Measurements from ENCODE around the gene TMEM135.
A peak's percentile ranks its signal among the peaks of the same experiment; 100 is the strongest.

The TMEM135 gene

GRCh38 chr11:87292598-87292997 is 254.9 kb downstream of the TMEM135 start:
- peak in 1 of 2 experiments; percentile 99 for DNase-seq (ENCODE audit: low spot score in 2 of 2)
- Histone ChIP-seq H3K9me3 (no peaks in the 10 kb centered on the region), H3K4me3 (no peak overlapping the region), H3K4me1 (peaks cover 51% of the 10 kb centered on the region), H3K36me3 (replicated peaks) (no peaks in the 10 kb centered on the region), H3K27me3 (ENCODE audit: low read depth) (no peaks in the 10 kb centered on the region)
- in situ Hi-C loops (cut with MboI; ENCODE audit: low sequenced_read_pairs): loop anchor here (5.0 kb wide), 1 partner anchor 350 kb away; no protein-coding TSS in a partner anchor

- Histone ChIP-seq H3K4me1 (peaks cover 51% of the 10 kb centered on the region), H3K4me3 (no peak overlapping the region), H3K9me3 (no peaks in the 10 kb centered on the region), H3K27me3 (ENCODE audit: low read depth) (no peaks in the 10 kb centered on the region), H3K36me3 (replicated peaks) (no peaks in the 10 kb centered on the region)
- in situ Hi-C loops (cut with MboI; ENCODE audit: low sequenced_read_pairs): no loop called here
- DNase-seq (ENCODE audit: low spot score in 2 of 2): peak in 1 of 2 experiments; percentile 61
Measured at GRCh38 chr11:87295237-87295636, 257.5 kb downstream of the TMEM135 start.

GRCh38 chr11:87296627-87297026 is 258.9 kb downstream of the TMEM135 start:
- H3K4me1 ChIP-seq: peaks cover 40% of the 10 kb centered on the region
- H3K4me3 ChIP-seq: no peak overlapping the region
- no peaks in the 10 kb centered on the region for H3K36me3 ChIP-seq (replicated peaks)
- H3K27me3 ChIP-seq (ENCODE audit: low read depth): no peaks in the 10 kb centered on the region
- no peaks in the 10 kb centered on the region for H3K9me3 ChIP-seq
- DNase-seq (ENCODE audit: low spot score in 2 of 2): no peak
- in situ Hi-C loops (cut with MboI; ENCODE audit: low sequenced_read_pairs): no loop called here

- H3K27me3 ChIP-seq (ENCODE audit: low read depth): no peaks in the 10 kb centered on the region
- no peaks in the 10 kb centered on the region for H3K36me3 ChIP-seq (replicated peaks)
- in situ Hi-C loops (cut with MboI; ENCODE audit: low sequenced_read_pairs): no loop called here
- no peak for DNase-seq (ENCODE audit: low spot score in 2 of 2)
- peaks cover 41% of the 10 kb centered on the region for H3K4me1 ChIP-seq
- no peak overlapping the region for H3K4me3 ChIP-seq
- no peaks in the 10 kb centered on the region for H3K9me3 ChIP-seq
Measured at GRCh38 chr11:87298155-87298554, 260.4 kb downstream of the TMEM135 start.

- in situ Hi-C loops (cut with MboI; ENCODE audit: low sequenced_read_pairs): no loop called here
- H3K4me3 ChIP-seq: no peak overlapping the region
- H3K36me3 ChIP-seq (replicated peaks): no peaks in the 10 kb centered on the region
- no peaks in the 10 kb centered on the region for H3K9me3 ChIP-seq
- DNase-seq (ENCODE audit: low spot score in 2 of 2): no peak
- H3K4me1 ChIP-seq: peaks cover 32% of the 10 kb centered on the region
- no peaks in the 10 kb centered on the region for H3K27me3 ChIP-seq (ENCODE audit: low read depth)
Measured at GRCh38 chr11:87299041-87299481, 261.3 kb downstream of the TMEM135 start.

- Histone ChIP-seq H3K27me3 (ENCODE audit: low read depth) (no peaks in the 10 kb centered on the region), H3K4me3 (no peak overlapping the region), H3K9me3 (no peaks in the 10 kb centered on the region), H3K4me1 (peaks cover 14% of the 10 kb centered on the region), H3K36me3 (replicated peaks) (no peaks in the 10 kb centered on the region)
- in situ Hi-C loops (cut with MboI; ENCODE audit: low sequenced_read_pairs): no loop called here
- no peak for DNase-seq (ENCODE audit: low spot score in 2 of 2)
Measured at GRCh38 chr11:87300640-87301380, 263.1 kb downstream of the TMEM135 start.

- H3K27me3 ChIP-seq (ENCODE audit: low read depth): no peaks in the 10 kb centered on the region
- in situ Hi-C loops (cut with MboI; ENCODE audit: low sequenced_read_pairs): no loop called here
- H3K9me3 ChIP-seq: no peaks in the 10 kb centered on the region
- no peak overlapping the region for H3K4me3 ChIP-seq
- peak in 1 of 2 experiments; percentile 53 for DNase-seq (ENCODE audit: low spot score in 2 of 2)
- no peaks in the 10 kb centered on the region for H3K36me3 ChIP-seq (replicated peaks)
- peaks cover 10% of the 10 kb centered on the region for H3K4me1 ChIP-seq
Measured at GRCh38 chr11:87301785-87302540, 264.2 kb downstream of the TMEM135 start.

GRCh38 chr11:87304412-87304811 is 266.7 kb downstream of the TMEM135 start:
- in situ Hi-C loops (cut with MboI; ENCODE audit: low sequenced_read_pairs): no loop called here
- H3K36me3 ChIP-seq (replicated peaks): no peaks in the 10 kb centered on the region
- peaks cover 12% of the 10 kb centered on the region for H3K4me1 ChIP-seq
- H3K9me3 ChIP-seq: no peaks in the 10 kb centered on the region
- DNase-seq (ENCODE audit: low spot score in 2 of 2): no peak
- no peak overlapping the region for H3K4me3 ChIP-seq
- H3K27me3 ChIP-seq (ENCODE audit: low read depth): no peaks in the 10 kb centered on the region

- in situ Hi-C loops (cut with MboI; ENCODE audit: low sequenced_read_pairs): no loop called here
Measured at GRCh38 chr11:87306262-87306851, 268.6 kb downstream of the TMEM135 start.

GRCh38 chr11:87307101-87307500 is 269.4 kb downstream of the TMEM135 start:
- in situ Hi-C loops (cut with MboI; ENCODE audit: low sequenced_read_pairs): no loop called here
- H3K36me3 ChIP-seq (replicated peaks): no peaks in the 10 kb centered on the region

More at GRCh38 chr11:87306262-87306851, 268.6 kb downstream of the TMEM135 start:
- DNase-seq (ENCODE audit: low spot score in 2 of 2): no peak
- Histone ChIP-seq H3K9me3 (no peaks in the 10 kb centered on the region), H3K4me3 (no peak overlapping the region), H3K36me3 (replicated peaks) (no peaks in the 10 kb centered on the region), H3K4me1 (peaks cover 12% of the 10 kb centered on the region), H3K27me3 (ENCODE audit: low read depth) (no peaks in the 10 kb centered on the region)

GRCh38 chr11:87315229-87315628 is 277.5 kb downstream of the TMEM135 start:
- DNase-seq (ENCODE audit: low spot score in 2 of 2): no peak
- H3K27me3 ChIP-seq (ENCODE audit: low read depth): no peaks in the 10 kb centered on the region
- no peaks in the 10 kb centered on the region for H3K4me1 ChIP-seq
- no peak overlapping the region for H3K4me3 ChIP-seq
- H3K9me3 ChIP-seq: no peaks in the 10 kb centered on the region
- in situ Hi-C loops (cut with MboI; ENCODE audit: low sequenced_read_pairs): no loop called here
- no peaks in the 10 kb centered on the region for H3K36me3 ChIP-seq (replicated peaks)

More at GRCh38 chr11:87307101-87307500, 269.4 kb downstream of the TMEM135 start:
- Histone ChIP-seq H3K27me3 (ENCODE audit: low read depth) (no peaks in the 10 kb centered on the region), H3K4me1 (peaks cover 7% of the 10 kb centered on the region), H3K4me3 (no peak overlapping the region), H3K9me3 (no peaks in the 10 kb centered on the region)
- no peak for DNase-seq (ENCODE audit: low spot score in 2 of 2)

GRCh38 chr11:87316491-87316890 is 278.8 kb downstream of the TMEM135 start:
- Histone ChIP-seq H3K27me3 (ENCODE audit: low read depth) (no peaks in the 10 kb centered on the region), H3K36me3 (replicated peaks) (no peaks in the 10 kb centered on the region; the same call in 1 of the 2 replicates), H3K9me3 (no peaks in the 10 kb centered on the region), H3K4me1 (no peaks in the 10 kb centered on the region; the same call in 1 of the 2 replicates), H3K4me3 (no peak overlapping the region)
- in situ Hi-C loops (cut with MboI; ENCODE audit: low sequenced_read_pairs): no loop called here
- DNase-seq (ENCODE audit: low spot score in 2 of 2): no peak

GRCh38 chr11:87317441-87317840 is 279.7 kb downstream of the TMEM135 start:
- DNase-seq (ENCODE audit: low spot score in 2 of 2): no peak
- Histone ChIP-seq H3K4me1 (no peaks in the 10 kb centered on the region; the same call in 1 of the 2 replicates), H3K36me3 (replicated peaks) (peaks cover 4% of the 10 kb centered on the region; the same call in 1 of the 2 replicates)

More at GRCh38 chr11:87317441-87317840, 279.7 kb downstream of the TMEM135 start:
- Histone ChIP-seq H3K9me3 (no peaks in the 10 kb centered on the region), H3K27me3 (ENCODE audit: low read depth) (no peaks in the 10 kb centered on the region), H3K4me3 (no peak overlapping the region)
- in situ Hi-C loops (cut with MboI; ENCODE audit: low sequenced_read_pairs): no loop called here

All from HAP-1 (cell line).